Subcutaneous abdominal adipose tissue (tissue), 5 donors: ENCODE results near the gene SLC30A7.

Experiments
- H3K27ac ChIP-seq: one replicate; pipeline ENCODE4 v1.7.0; 2013; ENCODE audit warnings: low read depth, mild to moderate bottlenecking, inconsistent platforms, low read length, moderate library complexity
- H3K27me3 ChIP-seq, 5 donors: one replicate each; pipeline ENCODE4 v1.7.0; 2013; ENCODE audit warnings: low read length in 5 of 5, inconsistent platforms in 1 of 5; ENCODE audit not compliant: control insufficient read depth in 5 of 5, insufficient read depth in 4 of 5
- H3K36me3 ChIP-seq, 5 donors: one replicate each; pipeline ENCODE4 v1.7.0; 2013; ENCODE audit warnings: low read length in 5 of 5; ENCODE audit not compliant: control insufficient read depth in 5 of 5, insufficient read depth in 5 of 5
- H3K4me1 ChIP-seq, 5 donors: one replicate each; pipeline ENCODE4 v1.7.0; 2013; ENCODE audit warnings: low read length in 5 of 5, mild to moderate bottlenecking in 3 of 5, moderate library complexity in 1 of 5; ENCODE audit not compliant: control insufficient read depth in 5 of 5, insufficient read depth in 5 of 5
- H3K4me3 ChIP-seq, 5 donors: one replicate each; pipeline ENCODE4 v1.7.0; 2013; ENCODE audit warnings: low read length in 5 of 5, low read depth in 1 of 5
- H3K9ac ChIP-seq, 5 donors: one replicate each; pipeline ENCODE4 v1.7.0; 2013; ENCODE audit warnings: low read length in 5 of 5, mild to moderate bottlenecking in 4 of 5, moderate library complexity in 3 of 5
- H3K9me3 ChIP-seq, 5 donors: one replicate each; pipeline ENCODE4 v1.7.0; 2013; ENCODE audit warnings: low read length in 5 of 5; ENCODE audit not compliant: control insufficient read depth in 5 of 5
- donor health status: healthy.
- donor health status: healthy.
- donor health status: healthy.
- donor health status: healthy.
- donor health status: healthy.

The SLC30A7 gene

DNA sequence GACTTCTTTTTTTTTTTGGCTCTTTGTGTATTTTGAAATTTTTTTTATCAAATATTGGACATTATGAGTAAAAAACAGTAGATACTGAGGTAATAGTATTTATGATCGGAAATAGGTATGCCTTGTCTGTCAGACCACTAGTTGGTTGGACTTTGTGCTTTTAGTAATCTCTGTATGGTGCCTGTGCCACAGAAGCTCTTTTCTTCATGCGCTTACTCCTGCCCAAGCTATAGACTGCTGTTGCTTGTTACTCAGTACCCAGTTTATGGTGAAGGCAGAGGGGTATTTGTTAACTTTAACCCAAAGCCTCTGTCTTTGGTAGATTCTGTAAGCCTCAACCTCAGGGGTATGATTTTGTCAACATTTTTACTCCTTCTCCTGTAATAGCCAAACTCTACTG lies 8.6 kb downstream of the SLC30A7 start:
- H3K36me3 ChIP-seq: peaks cover 22 to 55% (median 49%) of the 10 kb centered on the region in 5 donors
- no peaks in the 10 kb centered on the region for H3K27me3 ChIP-seq
- no peaks in the 10 kb centered on the region for H3K9me3 ChIP-seq
- H3K4me1 ChIP-seq: no peaks in the 10 kb centered on the region
- no peak overlapping the region for H3K27ac ChIP-seq
- no peak overlapping the region for H3K4me3 ChIP-seq
- no peak overlapping the region for H3K9ac ChIP-seq

DNA sequence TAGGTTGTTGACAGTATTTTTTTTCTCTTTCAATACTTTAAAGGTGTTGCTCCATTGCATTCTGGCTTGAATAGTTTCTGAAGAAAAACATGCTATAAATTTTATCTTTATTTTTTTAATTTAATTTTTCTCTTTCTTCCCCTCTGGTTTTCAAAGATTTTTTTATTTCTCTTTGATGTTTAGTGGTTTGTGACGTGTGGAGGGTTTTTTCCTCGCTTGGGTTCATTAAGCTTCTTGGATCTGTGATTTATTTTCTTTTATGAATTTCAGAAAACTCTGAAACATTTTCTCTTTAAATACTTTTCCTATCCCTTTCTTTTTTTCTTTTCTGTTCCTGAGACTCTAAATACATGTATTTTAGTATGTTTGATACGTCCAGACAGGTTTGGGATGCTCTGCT lies 9.3 kb downstream of the SLC30A7 start:
- no peaks in the 10 kb centered on the region for H3K4me1 ChIP-seq
- no peak overlapping the region for H3K27ac ChIP-seq
- no peak overlapping the region for H3K4me3 ChIP-seq
- no peaks in the 10 kb centered on the region for H3K9me3 ChIP-seq
- H3K27me3 ChIP-seq: no peaks in the 10 kb centered on the region
- peaks cover 18 to 55% (median 46%) of the 10 kb centered on the region in 5 donors for H3K36me3 ChIP-seq
- no peak overlapping the region for H3K9ac ChIP-seq

DNA sequence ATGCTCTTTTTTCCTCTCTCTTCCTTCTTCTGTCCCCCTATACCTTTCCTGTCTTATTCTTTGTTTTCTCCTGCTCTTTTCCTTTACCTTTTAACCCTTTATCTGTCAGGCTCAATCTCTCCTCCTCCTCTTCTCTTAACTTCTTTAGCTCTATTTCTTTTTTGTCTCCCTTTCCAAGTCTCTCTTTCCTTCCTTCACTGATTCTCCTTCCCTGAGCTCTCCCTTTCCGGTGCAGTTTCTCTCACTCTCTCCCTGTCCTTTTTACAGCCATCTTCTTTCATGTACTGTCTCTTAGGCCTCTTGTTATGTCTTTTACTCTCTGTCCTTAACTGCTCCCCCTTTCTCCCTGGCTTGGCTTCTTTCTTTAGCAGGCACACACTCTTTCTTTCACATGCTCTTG lies 12.0 kb downstream of the SLC30A7 start:
- peaks cover 29 to 64% (median 54%) of the 10 kb centered on the region in 5 donors for H3K36me3 ChIP-seq
- no peak overlapping the region for H3K27ac ChIP-seq
- H3K9me3 ChIP-seq: no peaks in the 10 kb centered on the region
- no peak overlapping the region for H3K9ac ChIP-seq
- no peak overlapping the region for H3K4me3 ChIP-seq
- H3K4me1 ChIP-seq: no peaks in the 10 kb centered on the region
- H3K27me3 ChIP-seq: no peaks in the 10 kb centered on the region

DNA sequence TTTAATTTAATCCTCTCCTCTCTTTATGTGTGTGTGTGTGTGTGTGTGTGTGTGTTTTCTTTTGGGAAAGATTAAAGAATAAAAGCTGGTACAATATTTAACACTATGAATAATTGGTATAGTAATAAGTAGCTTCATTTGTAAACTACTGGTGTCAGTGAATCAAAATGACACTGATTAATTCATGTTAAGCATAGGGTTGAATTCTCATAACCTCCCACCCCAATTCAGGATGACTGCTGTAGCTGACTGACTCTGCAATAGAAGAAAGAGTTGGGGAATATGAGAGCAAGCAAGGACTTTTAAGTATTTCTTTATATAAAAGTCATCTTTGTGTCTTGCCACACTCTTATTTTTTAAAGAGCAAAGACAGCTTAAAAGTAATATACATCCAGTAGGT lies 13.1 kb downstream of the SLC30A7 start:
- Histone ChIP-seq H3K27ac (no peak overlapping the region), H3K36me3 (peaks cover 39 to 69% (median 61%) of the 10 kb centered on the region in 5 donors)

DNA sequence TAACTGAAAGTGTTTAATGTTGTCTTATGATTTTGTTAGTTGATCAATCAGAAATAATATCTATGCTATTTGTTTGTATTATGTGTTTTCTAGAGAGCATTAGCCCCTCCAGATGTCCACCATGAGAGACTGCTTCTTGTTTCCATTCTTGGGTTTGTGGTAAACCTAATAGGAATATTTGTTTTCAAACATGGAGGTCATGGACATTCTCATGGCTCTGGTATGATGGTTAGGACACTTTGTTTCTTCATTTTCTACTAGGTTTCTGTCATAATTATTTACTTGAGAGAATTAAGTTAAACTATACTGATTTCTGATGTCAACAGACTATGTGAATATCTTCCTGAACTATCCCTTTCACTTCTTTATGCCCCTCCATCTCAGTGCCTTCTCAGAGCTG lies 16.1 kb downstream of the SLC30A7 start:
- Histone ChIP-seq H3K9me3 (no peaks in the 10 kb centered on the region), H3K27me3 (no peaks in the 10 kb centered on the region), H3K9ac (no peak overlapping the region), H3K4me1 (peaks cover 0 to 4% (median 3%) of the 10 kb centered on the region in 5 donors), H3K4me3 (no peak overlapping the region), H3K36me3 (peaks cover 37 to 63% (median 55%) of the 10 kb centered on the region in 5 donors), H3K27ac (no peak overlapping the region)

More for the DNA sequence above, 13.1 kb downstream of the SLC30A7 start:
- Histone ChIP-seq H3K4me1 (no peaks in the 10 kb centered on the region), H3K27me3 (no peaks in the 10 kb centered on the region), H3K9ac (no peak overlapping the region), H3K9me3 (no peaks in the 10 kb centered on the region), H3K4me3 (no peak overlapping the region)

DNA sequence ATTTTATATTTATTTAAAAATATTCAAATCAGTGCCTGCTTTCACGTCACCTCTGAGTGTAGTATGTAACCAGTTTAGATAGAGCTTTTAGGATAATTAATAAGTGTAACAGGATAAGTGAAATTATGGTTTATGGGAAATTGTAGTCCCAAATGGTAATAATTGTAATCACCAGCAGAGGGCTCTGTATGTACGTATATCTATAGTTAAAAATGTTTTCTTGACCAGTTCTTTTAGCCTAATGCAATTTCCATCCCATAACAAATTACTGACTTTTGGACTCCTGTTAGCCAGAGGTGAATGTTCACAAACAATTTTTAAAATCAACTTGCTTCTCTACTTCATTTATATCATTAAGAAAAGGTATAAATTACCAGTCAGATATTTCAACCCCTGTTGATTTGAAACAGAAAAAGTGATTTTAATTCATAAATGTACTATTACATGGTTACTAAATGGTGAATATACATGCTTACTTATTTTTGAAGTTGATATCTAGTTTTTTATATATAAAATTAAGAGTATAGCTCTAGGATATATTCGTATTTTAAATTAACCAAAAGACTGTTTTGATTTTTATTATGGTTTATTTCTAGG lies 25.3 kb downstream of the SLC30A7 start:
- Histone ChIP-seq H3K36me3 (peaks cover 22 to 32% (median 26%) of the 10 kb centered on the region in 5 donors), H3K4me1 (peaks cover 0 to 3% (median 0%) of the 10 kb centered on the region in 5 donors), H3K4me3 (no peak overlapping the region), H3K27me3 (no peaks in the 10 kb centered on the region), H3K9me3 (no peaks in the 10 kb centered on the region), H3K27ac (no peak overlapping the region), H3K9ac (no peak overlapping the region)

DNA sequence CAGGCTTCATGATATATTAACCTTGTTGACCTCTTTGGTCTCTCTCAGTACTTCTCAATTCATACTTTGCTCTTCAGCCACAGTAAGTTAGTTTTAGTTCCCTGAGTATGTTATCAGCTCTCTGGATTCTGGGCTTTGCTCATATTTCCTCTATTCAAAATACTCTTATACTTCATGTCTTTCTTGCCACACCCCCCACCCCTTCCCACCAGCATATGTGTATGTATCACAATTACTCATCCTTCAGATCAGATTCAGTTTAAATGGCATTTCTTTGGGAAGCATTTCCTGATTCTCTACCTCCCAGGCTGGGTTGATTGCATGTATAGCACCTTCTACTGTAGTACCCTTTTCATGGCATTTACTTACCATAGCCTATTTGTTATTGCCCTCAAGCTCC lies 28.3 kb downstream of the SLC30A7 start:
- Histone ChIP-seq H3K4me1 (peaks cover 0 to 3% (median 0%) of the 10 kb centered on the region in 5 donors), H3K9ac (no peak overlapping the region), H3K36me3 (peaks cover 3 to 23% (median 13%) of the 10 kb centered on the region in 5 donors), H3K27ac (no peak overlapping the region), H3K27me3 (no peaks in the 10 kb centered on the region), H3K9me3 (no peaks in the 10 kb centered on the region), H3K4me3 (no peak overlapping the region)

DNA sequence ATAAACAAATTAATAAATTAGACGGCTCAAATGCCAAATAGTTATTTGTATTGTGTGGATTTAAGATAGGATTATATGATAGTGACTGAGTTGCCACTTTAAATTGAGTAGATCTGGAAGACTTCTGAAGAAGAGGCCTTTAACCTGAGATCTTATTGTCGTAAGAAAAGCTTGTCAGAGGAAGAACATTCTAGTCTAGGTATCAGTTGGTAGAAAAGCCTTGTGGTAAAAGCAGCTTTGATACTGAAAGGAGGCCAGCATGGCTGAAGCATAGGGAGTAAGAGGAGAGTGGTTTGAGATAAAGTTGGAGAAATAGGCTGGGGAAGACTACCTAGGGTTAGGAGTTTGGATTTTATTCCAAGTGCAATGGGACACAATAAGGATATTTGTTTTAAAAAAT lies 29.1 kb downstream of the SLC30A7 start:
- H3K36me3 ChIP-seq: peaks cover 3 to 23% (median 13%) of the 10 kb centered on the region in 5 donors
- no peak overlapping the region for H3K27ac ChIP-seq
- no peaks in the 10 kb centered on the region for H3K9me3 ChIP-seq

DNA sequence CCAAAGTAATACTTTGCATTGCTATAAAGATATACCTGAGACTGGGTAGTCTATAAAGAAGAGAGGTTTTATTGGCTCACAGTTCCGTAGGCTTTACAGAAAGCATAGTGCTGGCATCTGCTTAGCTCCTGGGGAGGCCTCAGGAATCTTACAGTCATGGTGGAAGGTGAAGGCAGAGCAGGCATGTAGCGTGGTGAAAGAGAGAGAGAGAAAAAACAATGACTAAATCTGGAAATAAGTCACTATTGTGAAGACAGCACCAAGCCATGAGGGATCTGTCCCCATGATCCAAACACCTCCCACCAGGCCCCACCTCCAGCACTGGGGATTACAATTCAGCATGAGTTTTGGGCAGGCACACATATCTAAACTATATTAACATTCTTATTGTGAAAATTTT lies 30.4 kb downstream of the SLC30A7 start:
- peaks cover 3 to 23% (median 12%) of the 10 kb centered on the region in 5 donors for H3K36me3 ChIP-seq
- no peaks in the 10 kb centered on the region for H3K27me3 ChIP-seq
- no peaks in the 10 kb centered on the region for H3K9me3 ChIP-seq
- H3K27ac ChIP-seq: no peak overlapping the region
- H3K9ac ChIP-seq: no peak overlapping the region
- peaks cover 0 to under 1% (median 0%) of the 10 kb centered on the region in 5 donors for H3K4me1 ChIP-seq
- H3K4me3 ChIP-seq: no peak overlapping the region

More for the DNA sequence above, 29.1 kb downstream of the SLC30A7 start:
- Histone ChIP-seq H3K4me1 (peaks cover 0 to 3% (median 0%) of the 10 kb centered on the region in 5 donors), H3K27me3 (no peaks in the 10 kb centered on the region), H3K4me3 (no peak overlapping the region), H3K9ac (peak overlapping the region in 1 of 5 donors; percentile 2)

DNA sequence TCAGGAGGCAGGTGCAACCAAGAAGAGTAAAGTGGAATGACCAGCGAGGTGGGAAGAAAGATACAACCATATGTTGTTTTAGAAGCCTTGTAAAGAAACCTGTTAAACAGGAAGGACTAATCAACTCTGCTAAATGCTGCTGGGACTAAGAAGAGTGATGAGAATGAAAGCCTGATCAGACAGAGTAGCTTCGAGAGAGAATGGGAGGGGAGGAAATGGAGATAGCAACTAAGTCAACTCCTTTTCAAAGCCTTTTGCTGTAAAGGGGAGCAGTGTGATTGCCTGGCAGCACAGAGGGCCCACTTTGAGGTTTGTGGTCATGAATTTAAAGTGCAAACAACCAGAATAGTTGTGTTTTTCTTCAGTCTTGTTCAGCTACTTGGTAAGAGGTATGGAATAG lies 31.4 kb downstream of the SLC30A7 start:
- no peak overlapping the region for H3K27ac ChIP-seq
- no peak overlapping the region for H3K4me3 ChIP-seq

More for the DNA sequence above, 31.4 kb downstream of the SLC30A7 start:
- H3K36me3 ChIP-seq: peaks cover 3 to 22% (median 11%) of the 10 kb centered on the region in 5 donors
- H3K27me3 ChIP-seq: no peaks in the 10 kb centered on the region
- H3K9me3 ChIP-seq: no peaks in the 10 kb centered on the region
- H3K4me1 ChIP-seq: no peaks in the 10 kb centered on the region
- H3K9ac ChIP-seq: no peak overlapping the region
